GM18499 (cell line): ENCODE data around the gene PNPLA2.
A peak's percentile ranks its signal among the peaks of the same experiment; 100 is the strongest.

Experiments
- ATAC-seq: cut with Tn5 transposase; IDR thresholded peaks from one replicate; pipeline ENCODE4 v1.9.1; 2021; ENCODE audit warnings: moderate number of reproducible peaks; ENCODE audit not compliant: insufficient read depth, unreplicated experiment

The PNPLA2 gene

GRCh38 chr11:797296-798092 is 21.2 kb upstream of the PNPLA2 start:
- no peak for ATAC-seq

GRCh38 chr11:798093-798713 is 20.5 kb upstream of the PNPLA2 start, which contains the start of gene SLC25A22:
SLC25A22 (minus strand) TSS chr11:798281; CDS start chr11:795006, 3,275 bp downstream.
- ATAC-seq: no peak

GRCh38 chr11:799641-800316 is 18.9 kb upstream of the PNPLA2 start:
- no peak for ATAC-seq

GRCh38 chr11:800473-800872 is 18.2 kb upstream of the PNPLA2 start:
- ATAC-seq: no peak

- ATAC-seq: no peak
Measured at GRCh38 chr11:801097-801780, 17.5 kb upstream of the PNPLA2 start.

GRCh38 chr11:802018-802617 is 16.6 kb upstream of the PNPLA2 start:
- ATAC-seq: no peak

- no peak for ATAC-seq
Measured at GRCh38 chr11:802693-803466, 15.8 kb upstream of the PNPLA2 start.

- no peak for ATAC-seq
Measured at GRCh38 chr11:803467-803742, 15.3 kb upstream of the PNPLA2 start.

- no peak for ATAC-seq
Measured at GRCh38 chr11:803770-804598, 14.7 kb upstream of the PNPLA2 start.

GRCh38 chr11:804599-804964 is 14.1 kb upstream of the PNPLA2 start:
- ATAC-seq: no peak

GRCh38 chr11:808427-809286 is 10.1 kb upstream of the PNPLA2 start:
- peak; percentile 0 for ATAC-seq

- peak; percentile 40 for ATAC-seq
Measured at GRCh38 chr11:809287-810039, 9.3 kb upstream of the PNPLA2 start, which contains the start of gene RPLP2. RPLP2 (plus strand) TSS chr11:809967; CDS start chr11:810235, 268 bp downstream.

GRCh38 chr11:810040-810567 is 8.6 kb upstream of the PNPLA2 start:
- ATAC-seq: no peak

- no peak for ATAC-seq
Measured at GRCh38 chr11:811446-812245, 7.1 kb upstream of the PNPLA2 start.

GRCh38 chr11:812390-812789 is 6.3 kb upstream of the PNPLA2 start:
- ATAC-seq: no peak

GRCh38 chr11:813072-813455 is 5.7 kb upstream of the PNPLA2 start:
- ATAC-seq: no peak
